Suprapubic skin (tissue), 3 donors: ENCODE results near the gene GSK3A.

ENCODE experiments used
- EP300 ChIP-seq: sonication (generic); formaldehyde crosslinking; IDR thresholded peaks from one replicate; pipeline ENCODE4 v1.6.1; 2017; ENCODE audit warnings: antibody characterized with exemption
- POLR2A ChIP-seq, 2 donors: fragments of 450-650 bp; IDR thresholded peaks; one replicate each; pipeline ENCODE4 v1.6.1; 2017; ENCODE audit warnings: antibody characterized with exemption in 2 of 2, mild to moderate bottlenecking in 2 of 2, moderate library complexity in 2 of 2
- TF ChIP-seq, protein P1 (sequence below), 2 donors: fragments of 200-600 bp in 1 of 2; fragments of 450-650 bp in 1 of 2; sonication (generic) in 1 of 2; IDR thresholded peaks; one replicate each; pipeline ENCODE4 v1.5.1; 2016 to 2019; ENCODE audit warnings: antibody characterized with exemption in 2 of 2, mild to moderate bottlenecking in 1 of 2, moderate library complexity in 1 of 2

DNA sequence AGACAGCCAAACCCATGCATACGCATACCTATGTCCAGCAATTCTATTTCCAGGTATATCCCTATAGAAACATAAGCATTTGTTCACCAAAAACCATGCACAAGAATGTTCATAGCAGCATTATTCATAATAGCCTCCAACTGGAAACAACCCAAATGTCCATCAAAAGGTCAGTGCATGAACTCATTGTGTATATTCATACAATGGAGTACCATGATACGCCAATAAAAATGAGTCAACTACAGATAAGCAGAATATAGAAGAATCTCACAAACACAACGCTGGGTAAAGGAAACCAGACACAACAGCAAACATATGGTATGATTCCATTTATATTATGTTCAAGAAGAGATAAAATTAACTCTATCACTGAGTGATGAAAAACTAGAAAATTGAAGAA lies 48.7 kb downstream of the GSK3A start:
- TF ChIP-seq POLR2A (IDR thresholded peaks at IDR 0.05) (no peak), EP300 (no peak)
- TF ChIP-seq, protein P1, sequence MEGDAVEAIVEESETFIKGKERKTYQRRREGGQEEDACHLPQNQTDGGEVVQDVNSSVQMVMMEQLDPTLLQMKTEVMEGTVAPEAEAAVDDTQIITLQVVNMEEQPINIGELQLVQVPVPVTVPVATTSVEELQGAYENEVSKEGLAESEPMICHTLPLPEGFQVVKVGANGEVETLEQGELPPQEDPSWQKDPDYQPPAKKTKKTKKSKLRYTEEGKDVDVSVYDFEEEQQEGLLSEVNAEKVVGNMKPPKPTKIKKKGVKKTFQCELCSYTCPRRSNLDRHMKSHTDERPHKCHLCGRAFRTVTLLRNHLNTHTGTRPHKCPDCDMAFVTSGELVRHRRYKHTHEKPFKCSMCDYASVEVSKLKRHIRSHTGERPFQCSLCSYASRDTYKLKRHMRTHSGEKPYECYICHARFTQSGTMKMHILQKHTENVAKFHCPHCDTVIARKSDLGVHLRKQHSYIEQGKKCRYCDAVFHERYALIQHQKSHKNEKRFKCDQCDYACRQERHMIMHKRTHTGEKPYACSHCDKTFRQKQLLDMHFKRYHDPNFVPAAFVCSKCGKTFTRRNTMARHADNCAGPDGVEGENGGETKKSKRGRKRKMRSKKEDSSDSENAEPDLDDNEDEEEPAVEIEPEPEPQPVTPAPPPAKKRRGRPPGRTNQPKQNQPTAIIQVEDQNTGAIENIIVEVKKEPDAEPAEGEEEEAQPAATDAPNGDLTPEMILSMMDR (IDR thresholded peaks at IDR 0.05) = no peak
